Stimulated activated naive B cell treated with anti-CD40 and anti-IgM and Interleukin-4, amounts not matched to agents 10 μg/mL and 1 μg/mL and 100 μg/mL, for 72 hours (primary cell): ENCODE data around the gene SHMT2.

Source experiments
- ATAC-seq, 2 donors: fragments of 150-1000 bp; cut with Tn5 transposase; replicated peaks; 2 replicates each; pipeline ENCODE4 v1.10.0; 2021; ENCODE audit warnings: moderate library complexity in 1 of 2
- DNase-seq: peaks from one replicate; pipeline ENCODE4 v3.0.0; 2021
- H3K27ac Mint-ChIP-seq: one replicate; pipeline ENCODE4 v1.8.0; 2022; ENCODE audit warnings: mild to moderate bottlenecking, mixed read lengths
- H3K27me3 Mint-ChIP-seq, 2 donors: one replicate each; pipeline ENCODE4 v1.8.0; 2022; ENCODE audit warnings: mixed read lengths in 2 of 2
- H3K36me3 Mint-ChIP-seq, 2 donors: one replicate each; pipeline ENCODE4 v1.8.0; 2022; ENCODE audit warnings: mixed read lengths in 2 of 2, mild to moderate bottlenecking in 1 of 2
- H3K4me1 Mint-ChIP-seq, 2 donors: one replicate each; pipeline ENCODE4 v1.8.0; 2022; ENCODE audit warnings: mixed read lengths in 2 of 2, mild to moderate bottlenecking in 1 of 2
- H3K4me3 Mint-ChIP-seq, 2 donors: one replicate each; pipeline ENCODE4 v1.8.0; 2022; ENCODE audit warnings: mild to moderate bottlenecking in 2 of 2, mixed read lengths in 2 of 2, moderate library complexity in 1 of 2
- H3K9me3 Mint-ChIP-seq, 2 donors: one replicate each; pipeline ENCODE4 v1.8.0; 2022; ENCODE audit warnings: mixed read lengths in 2 of 2, mild to moderate bottlenecking in 1 of 2

The SHMT2 gene

GRCh38 chr12:57214398-57214781, 15.1 kb upstream of the SHMT2 start:
- Mint-ChIP-seq H3K4me3 (peak overlapping the region in 1 of 2 donors; percentile 15), H3K36me3 (no peaks in the 10 kb centered on the region), H3K9me3 (no peaks in the 10 kb centered on the region), H3K27ac (peak overlapping the region; percentile 65), H3K27me3 (peaks cover 49 to 55% of the 10 kb centered on the region in 2 donors), H3K4me1 (peaks cover 49 to 55% of the 10 kb centered on the region in 2 donors)
- ATAC-seq: peak; percentile 50 to 65
- peak; percentile 48 for DNase-seq

GRCh38 chr12:57215065-57215464, 14.4 kb upstream of the SHMT2 start:
- DNase-seq (no peak), ATAC-seq (no peak)
- no peaks in the 10 kb centered on the region for H3K9me3 Mint-ChIP-seq
- peak overlapping the region; percentile 70 for H3K27ac Mint-ChIP-seq
- peak overlapping the region in 1 of 2 donors; percentile 90 for H3K4me3 Mint-ChIP-seq
- H3K4me1 Mint-ChIP-seq: peaks cover 53 to 62% of the 10 kb centered on the region in 2 donors
- no peaks in the 10 kb centered on the region for H3K36me3 Mint-ChIP-seq
- H3K27me3 Mint-ChIP-seq: peaks cover 55 to 60% of the 10 kb centered on the region in 2 donors

- H3K27me3 Mint-ChIP-seq: peaks cover 55 to 58% of the 10 kb centered on the region in 2 donors
- peak overlapping the region; percentile 78 to 90 for H3K4me3 Mint-ChIP-seq
- peaks cover 55 to 64% of the 10 kb centered on the region in 2 donors for H3K4me1 Mint-ChIP-seq
- no peaks in the 10 kb centered on the region for H3K9me3 Mint-ChIP-seq
- H3K27ac Mint-ChIP-seq: peak overlapping the region; percentile 70
- H3K36me3 Mint-ChIP-seq: no peaks in the 10 kb centered on the region
- DNase-seq: no peak
- ATAC-seq: peak; percentile 55 to 57
Measured at GRCh38 chr12:57215668-57216013, 13.9 kb upstream of the SHMT2 start.

GRCh38 chr12:57216014-57216911, 13.2 kb upstream of the SHMT2 start, which contains the start of gene NXPH4:
TSS of gene NXPH4 (plus strand) at chr12:57216794. CDS start at chr12:57216970, 176 bp downstream.
- Mint-ChIP-seq H3K4me1 (peaks cover 61 to 71% of the 10 kb centered on the region in 2 donors), H3K27me3 (peaks cover 61 to 64% of the 10 kb centered on the region in 2 donors), H3K4me3 (peak within 1 kb of the TSS; percentile 78 to 90), H3K36me3 (no peaks in the 10 kb centered on the region), H3K9me3 (no peaks in the 10 kb centered on the region), H3K27ac (peak within 1 kb of the TSS; percentile 70)
- ATAC-seq (peak; percentile 11 to 19), DNase-seq (no peak)

GRCh38 chr12:57216921-57217879, 12.3 kb upstream of the SHMT2 start:
- peaks cover 70 to 72% of the 10 kb centered on the region in 2 donors for H3K27me3 Mint-ChIP-seq
- DNase-seq (no peak), ATAC-seq (no peak)
- H3K27ac Mint-ChIP-seq: peak overlapping the region; percentile 68
- no peaks in the 10 kb centered on the region for H3K36me3 Mint-ChIP-seq
- H3K4me3 Mint-ChIP-seq: peak overlapping the region; percentile 76 to 80
- H3K4me1 Mint-ChIP-seq: peaks cover 67 to 80% of the 10 kb centered on the region in 2 donors
- H3K9me3 Mint-ChIP-seq: no peaks in the 10 kb centered on the region

GRCh38 chr12:57218030-57218853, 11.3 kb upstream of the SHMT2 start:
- peak overlapping the region in 1 of 2 donors; percentile 37 for H3K4me3 Mint-ChIP-seq

GRCh38 chr12:57219205-57219992, 10.1 kb upstream of the SHMT2 start:
- peak overlapping the region in 1 of 2 donors; percentile 11 for H3K4me3 Mint-ChIP-seq
- H3K27ac Mint-ChIP-seq: no peak overlapping the region
- H3K4me1 Mint-ChIP-seq: peaks cover 66 to 88% of the 10 kb centered on the region in 2 donors
- H3K36me3 Mint-ChIP-seq: no peaks in the 10 kb centered on the region
- ATAC-seq: no peak
- no peak for DNase-seq
- no peaks in the 10 kb centered on the region for H3K9me3 Mint-ChIP-seq
- peaks cover 81 to 87% of the 10 kb centered on the region in 2 donors for H3K27me3 Mint-ChIP-seq

More at GRCh38 chr12:57218030-57218853, 11.3 kb upstream of the SHMT2 start:
- DNase-seq: no peak
- no peaks in the 10 kb centered on the region for H3K36me3 Mint-ChIP-seq
- peaks cover 72 to 88% of the 10 kb centered on the region in 2 donors for H3K4me1 Mint-ChIP-seq
- peaks cover 81% of the 10 kb centered on the region in 2 donors for H3K27me3 Mint-ChIP-seq
- H3K27ac Mint-ChIP-seq: no peak overlapping the region
- ATAC-seq: peak in 1 of 2 donors; percentile 28
- no peaks in the 10 kb centered on the region for H3K9me3 Mint-ChIP-seq

- peaks cover 78 to 87% of the 10 kb centered on the region in 2 donors for H3K27me3 Mint-ChIP-seq
- peaks cover 59 to 88% of the 10 kb centered on the region in 2 donors for H3K4me1 Mint-ChIP-seq
- no peak for DNase-seq
- no peaks in the 10 kb centered on the region for H3K36me3 Mint-ChIP-seq
- peak overlapping the region in 1 of 2 donors; percentile 11 for H3K4me3 Mint-ChIP-seq
- no peaks in the 10 kb centered on the region for H3K9me3 Mint-ChIP-seq
- H3K27ac Mint-ChIP-seq: no peak overlapping the region
- ATAC-seq: no peak
Measured at GRCh38 chr12:57219993-57220754, 9.3 kb upstream of the SHMT2 start.

- Mint-ChIP-seq H3K36me3 (no peaks in the 10 kb centered on the region), H3K4me1 (peaks cover 53 to 88% of the 10 kb centered on the region in 2 donors), H3K9me3 (no peaks in the 10 kb centered on the region), H3K27ac (no peak overlapping the region), H3K4me3 (no peak overlapping the region), H3K27me3 (peaks cover 76 to 81% of the 10 kb centered on the region in 2 donors)
- DNase-seq: no peak
- ATAC-seq: no peak
Measured at GRCh38 chr12:57220770-57221168, 8.7 kb upstream of the SHMT2 start.

- Mint-ChIP-seq H3K9me3 (no peaks in the 10 kb centered on the region), H3K27ac (no peak overlapping the region), H3K4me1 (peaks cover 54 to 90% of the 10 kb centered on the region in 2 donors)
Measured at GRCh38 chr12:57221169-57221917, 8.2 kb upstream of the SHMT2 start.

GRCh38 chr12:57222286-57223190, 7.0 kb upstream of the SHMT2 start:
- Mint-ChIP-seq H3K27me3 (peaks cover 72 to 78% of the 10 kb centered on the region in 2 donors), H3K9me3 (no peaks in the 10 kb centered on the region), H3K4me1 (peaks cover 55 to 94% of the 10 kb centered on the region in 2 donors), H3K27ac (no peak overlapping the region), H3K36me3 (no peaks in the 10 kb centered on the region), H3K4me3 (no peak overlapping the region)
- DNase-seq (no peak), ATAC-seq (no peak)

More at GRCh38 chr12:57221169-57221917, 8.2 kb upstream of the SHMT2 start:
- H3K27me3 Mint-ChIP-seq: peaks cover 78 to 79% of the 10 kb centered on the region in 2 donors
- ATAC-seq (no peak), DNase-seq (no peak)
- H3K36me3 Mint-ChIP-seq: no peaks in the 10 kb centered on the region
- H3K4me3 Mint-ChIP-seq: no peak overlapping the region
